ENCODE measurements around the gene FIZ1.
"Not testable (repeated sequence)": the region's sequence is repeated elsewhere in the genome, so short reads cannot be mapped to it uniquely, and the experiment has no call there.

The FIZ1 gene

DNA sequence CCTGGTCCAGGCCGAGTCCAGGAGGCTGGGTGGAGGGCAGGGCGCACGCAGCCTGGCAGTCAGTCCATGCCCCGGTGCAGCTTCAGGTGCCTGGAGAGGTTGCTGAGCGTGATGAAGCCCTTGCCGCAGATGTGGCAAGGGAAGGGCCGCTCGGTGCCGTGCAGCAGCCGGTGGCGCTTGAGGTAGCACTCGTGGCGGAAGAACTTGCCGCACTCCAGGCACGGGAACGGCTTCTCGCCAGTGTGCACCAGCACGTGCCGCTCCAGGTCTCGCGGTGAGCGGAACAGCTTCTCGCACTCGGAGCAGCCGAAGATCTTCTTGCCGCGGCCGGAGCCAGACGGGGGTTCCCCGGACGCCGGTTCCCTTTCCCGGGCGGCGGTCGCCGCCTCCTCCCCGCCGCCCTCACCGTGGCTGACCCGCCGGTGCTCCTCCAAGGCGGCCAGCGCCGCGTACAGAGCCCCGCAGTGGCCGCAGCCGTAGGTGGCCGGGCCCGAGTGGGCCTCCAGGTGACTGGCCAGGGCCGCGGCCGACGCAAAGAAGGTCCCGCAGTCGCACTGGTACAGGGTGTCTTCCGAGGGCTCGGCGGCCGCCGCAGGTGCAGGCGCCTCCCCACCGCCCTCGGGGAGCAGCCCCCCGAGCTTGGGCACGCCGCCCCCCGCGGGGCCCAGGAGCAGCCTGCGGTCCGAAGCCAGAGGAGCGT lies 6.8 kb downstream of the FIZ1 start:
- no peak for DNase-seq

- DNase-seq, result no peak
These were observed 7.8 kb downstream of the FIZ1 start for GRCh38 chr19:55591555-55591954.

GRCh38 chr19:55590617-55591016 lies 8.7 kb downstream of the FIZ1 start:
- no peak for DNase-seq

- no peak for DNase-seq
These were observed 9.2 kb downstream of the FIZ1 start for GRCh38 chr19:55590109-55590508.

DNA sequence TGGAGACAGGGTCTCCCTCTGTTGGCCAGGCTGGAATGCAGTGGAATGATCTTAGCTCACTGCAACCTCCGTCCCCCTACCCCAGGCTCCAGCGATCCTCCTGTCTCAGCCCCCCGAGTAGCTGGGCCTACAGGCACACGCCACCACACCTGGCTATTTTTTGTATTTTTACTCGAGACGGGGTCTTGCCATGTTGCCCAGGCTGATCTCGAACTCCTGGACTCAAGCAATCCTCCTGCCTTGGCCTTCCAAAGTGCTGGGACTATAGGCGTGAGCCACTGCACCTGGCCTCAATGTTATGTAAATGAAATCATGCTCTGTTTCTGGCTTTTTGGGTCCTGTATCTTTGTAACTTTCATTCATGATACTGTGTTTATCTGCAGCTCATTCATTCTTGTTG lies 10.6 kb downstream of the FIZ1 start:
- no peak for DNase-seq

GRCh38 chr19:55586976-55587668 lies 12.2 kb downstream of the FIZ1 start:
- peak; percentile 91 for DNase-seq

GRCh38 chr19:55585658-55586339 lies 13.5 kb downstream of the FIZ1 start:
- peak; percentile 67 for DNase-seq

DNA sequence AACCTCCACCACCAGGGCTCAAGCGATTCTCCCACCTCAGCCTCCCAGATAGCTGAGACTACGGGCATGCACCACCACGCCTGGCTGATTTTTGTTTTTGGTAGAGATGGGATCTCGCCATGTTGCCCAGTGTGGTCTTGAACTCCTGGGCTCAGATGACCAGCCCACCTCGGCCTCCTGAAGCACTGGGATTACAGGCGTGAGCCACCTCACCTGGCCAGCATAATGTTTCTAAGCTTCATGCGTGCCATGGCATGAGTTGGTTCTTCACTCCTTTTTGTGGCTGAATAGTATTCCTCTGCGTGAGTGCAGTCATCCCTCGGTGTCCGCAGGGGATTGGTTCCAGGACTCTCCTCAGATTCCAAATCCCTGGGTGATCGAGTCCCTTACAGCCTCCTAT lies 14.4 kb downstream of the FIZ1 start:
- no peak for DNase-seq

GRCh38 chr19:55583897-55584296 lies 15.4 kb downstream of the FIZ1 start:
- DNase-seq, result not testable (repeated sequence)

- not testable (repeated sequence) for DNase-seq
These were observed 17.0 kb downstream of the FIZ1 start for GRCh38 chr19:55582284-55582683.

DNA sequence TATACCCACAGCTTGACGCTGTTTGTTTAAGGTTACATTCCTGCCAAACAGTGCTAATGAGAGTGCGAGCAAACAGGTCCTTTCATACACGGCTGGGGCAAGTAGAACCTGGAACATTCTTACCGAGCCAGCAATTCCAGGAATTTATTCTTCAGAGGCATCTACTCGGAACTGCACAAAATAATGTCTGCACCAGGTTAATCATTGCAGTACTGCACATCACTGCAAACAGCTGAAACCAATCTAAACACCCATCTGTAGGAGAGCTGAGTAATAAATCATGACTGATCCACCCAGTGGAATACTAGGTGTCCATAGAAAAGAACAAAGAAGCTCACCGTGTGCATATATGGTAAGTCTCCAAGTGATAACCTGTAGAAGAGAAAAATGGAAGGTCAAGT lies 17.5 kb downstream of the FIZ1 start:
- no peak for DNase-seq

DNA sequence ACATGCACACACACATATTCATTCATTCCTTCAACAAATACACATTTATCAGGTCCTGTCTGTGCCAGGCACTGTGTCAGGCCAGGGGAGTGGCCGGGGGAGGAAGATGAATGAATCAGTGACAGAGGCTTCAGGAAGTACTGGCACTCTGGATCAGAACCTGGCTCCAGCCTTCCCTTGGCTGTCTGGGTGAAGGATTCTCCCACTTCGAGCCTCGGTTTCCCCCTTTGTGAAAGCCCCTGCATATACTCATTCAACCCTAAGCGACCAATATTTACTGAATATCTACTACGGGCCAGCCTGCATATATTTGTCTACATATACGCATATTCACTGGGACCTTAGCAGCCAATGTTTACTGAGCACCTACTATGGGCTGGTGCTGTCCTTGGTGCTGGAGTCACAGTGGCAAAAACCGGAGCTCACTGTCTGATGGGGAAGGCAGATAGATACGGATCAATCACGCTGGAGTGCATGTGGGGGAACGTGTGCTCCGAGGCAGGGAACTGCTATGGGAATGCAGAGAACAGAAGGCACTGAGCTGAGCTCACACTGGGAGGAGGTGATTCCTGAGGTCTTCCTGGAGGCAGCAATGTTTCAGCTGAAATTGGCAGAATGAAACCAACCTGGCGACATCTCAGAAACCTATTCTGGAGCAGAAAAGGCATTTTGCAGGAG lies 18.0 kb downstream of the FIZ1 start:
- DNase-seq, result no peak

DNA sequence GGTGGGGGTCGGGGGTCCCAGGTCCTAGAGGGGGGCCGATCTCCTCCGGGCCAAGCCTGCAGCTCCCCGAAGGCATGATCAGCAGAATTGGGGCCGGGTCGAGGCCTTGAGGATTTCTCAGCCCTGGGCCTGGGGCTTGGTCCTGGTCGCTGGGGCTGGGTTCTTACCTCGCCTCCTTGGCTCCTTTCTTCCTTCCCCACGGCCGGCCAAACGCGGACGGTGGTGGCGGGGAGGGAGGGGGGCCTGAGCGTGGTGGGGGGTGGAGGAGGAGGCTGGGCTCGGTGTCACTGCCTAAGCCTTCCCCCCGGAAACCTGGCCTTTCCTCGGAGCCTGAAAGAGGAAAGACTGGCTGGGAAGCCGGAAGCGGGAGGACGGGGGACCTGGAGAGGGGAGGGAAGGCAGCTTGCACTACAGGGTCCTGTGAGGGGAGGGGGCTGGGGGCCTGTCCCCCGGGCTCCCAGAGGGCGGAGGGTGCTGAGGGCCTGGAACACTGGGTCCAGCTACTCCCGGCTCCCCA lies 18.6 kb downstream of the FIZ1 start, which contains the start of gene ZNF579:
TSS of gene ZNF579 (minus strand) at position 221 of the 517 bp plus-strand sequence. CDS start 1,209 bp downstream, outside the sequence.
- DNase-seq, result peak; percentile 93

DNA sequence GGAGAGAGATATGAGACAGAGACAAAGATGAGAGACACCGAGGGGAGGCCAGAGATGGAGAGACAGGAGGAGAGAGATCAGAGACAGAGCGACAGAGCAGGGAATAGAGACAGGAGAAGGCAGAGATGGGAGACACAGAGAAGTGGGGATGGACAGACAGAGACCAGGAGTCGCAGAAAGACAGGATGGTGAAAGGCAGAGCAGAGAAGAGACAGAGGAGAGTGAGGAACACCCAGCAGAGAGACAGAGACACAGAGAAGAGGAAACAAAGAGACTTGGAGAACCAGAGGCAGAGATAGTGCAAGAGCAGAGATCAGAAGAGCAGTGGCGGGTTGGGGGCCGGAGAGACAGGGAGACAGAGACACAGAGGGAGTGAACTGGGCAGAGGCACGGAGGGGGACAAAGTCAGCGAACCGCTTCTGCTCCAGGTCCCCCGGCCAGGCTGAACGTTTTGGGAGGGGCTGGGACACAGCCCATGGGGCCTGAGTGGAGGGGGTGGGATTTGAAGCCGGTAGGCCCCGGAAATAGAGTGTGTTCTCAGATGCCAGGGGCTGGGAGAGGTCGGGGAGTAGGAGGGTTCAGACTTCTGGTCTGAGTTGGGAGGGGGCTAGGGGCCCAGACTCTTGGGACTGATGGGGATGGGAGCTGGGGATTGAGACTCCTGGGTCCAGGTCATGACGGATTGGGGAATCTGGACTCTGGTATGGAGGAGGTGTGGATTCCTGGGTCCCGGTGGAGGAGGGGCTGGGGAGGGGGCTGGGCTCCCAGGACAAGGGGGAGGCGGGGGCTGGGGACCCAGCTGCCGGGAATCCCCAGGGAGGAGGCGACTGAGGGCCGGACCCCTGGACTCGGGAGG lies 19.3 kb downstream of the FIZ1 start:
- no peak for DNase-seq

DNA sequence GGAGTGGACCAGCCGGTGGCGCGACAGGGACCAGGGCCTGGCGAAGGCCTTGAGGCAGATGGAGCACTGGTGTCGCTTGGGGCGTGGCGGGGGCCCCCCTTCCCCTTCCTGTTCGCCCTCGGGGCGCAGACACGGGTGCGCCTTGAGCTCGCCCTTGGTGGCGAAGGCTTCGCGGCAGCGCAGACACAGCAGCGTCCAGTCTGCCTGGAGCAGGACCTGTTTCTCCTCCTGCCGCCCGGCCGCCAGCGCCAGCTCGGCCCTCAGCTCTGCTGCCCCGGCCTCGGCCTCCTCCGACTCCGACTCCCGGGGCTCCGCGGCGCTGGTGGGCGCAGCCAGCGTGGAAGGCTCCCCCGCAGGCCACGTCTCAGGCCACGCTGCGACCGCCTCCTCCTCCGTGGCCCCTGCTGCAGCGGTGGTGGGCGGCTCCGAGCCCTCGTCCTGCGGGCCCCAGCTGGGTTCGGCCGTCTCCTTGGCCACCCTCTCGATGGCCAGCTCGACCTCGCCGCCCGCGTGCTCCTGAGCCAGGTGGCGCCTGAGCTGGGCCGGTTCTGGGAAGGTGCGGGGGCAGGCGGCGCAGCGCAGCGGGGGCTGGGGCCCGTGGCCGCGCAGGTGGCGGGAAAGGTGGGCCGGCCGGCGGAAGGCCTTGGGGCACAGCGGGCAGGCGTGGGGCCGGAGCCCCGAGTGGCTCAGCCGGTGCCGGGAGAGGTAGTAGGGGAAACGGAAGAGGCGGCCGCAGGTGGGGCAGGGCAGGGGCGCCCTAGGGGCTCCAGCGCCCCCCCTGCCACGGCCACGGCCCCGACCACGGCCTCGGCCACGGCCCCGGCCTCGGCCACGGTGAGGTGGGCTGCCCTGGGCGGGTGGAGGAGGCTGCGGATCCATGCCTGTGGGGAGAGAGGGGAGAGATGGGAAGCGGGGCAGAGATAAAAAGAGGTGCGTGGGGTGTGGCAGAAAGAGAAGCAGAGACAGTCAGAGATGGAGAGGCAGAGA lies 20.3 kb downstream of the FIZ1 start:
- DNase-seq, result no peak

GRCh38 chr19:55578031-55578760 lies 21.1 kb downstream of the FIZ1 start:
- no peak for DNase-seq

GRCh38 chr19:55576746-55577145 lies 22.6 kb downstream of the FIZ1 start:
- DNase-seq, result no peak

DNA sequence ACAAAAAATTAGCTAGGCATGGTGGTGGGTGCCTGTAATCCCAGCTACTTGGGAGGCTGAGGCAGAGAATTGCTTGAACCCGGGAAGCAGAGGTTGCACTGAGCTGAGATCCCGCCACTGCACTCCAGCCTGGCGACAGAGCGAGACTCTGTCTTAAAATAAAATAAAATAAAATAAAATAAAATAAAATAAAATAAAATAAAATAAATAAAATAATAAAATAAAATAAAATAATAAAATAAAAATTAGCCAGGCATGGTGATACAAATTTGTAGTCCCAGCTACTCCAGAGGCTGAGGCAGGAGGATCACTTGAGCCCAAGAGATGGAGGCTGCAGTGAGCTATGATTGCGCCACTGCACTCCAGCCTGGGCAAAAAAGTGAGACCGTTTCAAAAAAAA lies 25.4 kb downstream of the FIZ1 start:
- not testable (repeated sequence) for DNase-seq

- DNase-seq, result not testable (repeated sequence)
These were observed 29.8 kb downstream of the FIZ1 start for GRCh38 chr19:55569477-55569876.

Measured in midbrain (tissue), 1 donor.